Loucy (cell line): ENCODE results near the gene FLOT1.

ENCODE experiments used
- CTCF ChIP-seq: fragments of 200-600 bp; sonication (generic); conservative IDR thresholded peaks from 2 replicates; pipeline ENCODE4 v1.5.1; 2014; ENCODE audit warnings: mild to moderate bottlenecking, antibody characterized with exemption, low read length
- EZH2phosphoT487 ChIP-seq: fragments of 200-600 bp; IDR thresholded peaks from 2 replicates; pipeline ENCODE4 v1.6.1; 2018; ENCODE audit warnings: antibody characterized with exemption, mild to moderate bottlenecking, moderate library complexity, borderline replicate concordance

GRCh38 chr6:30781743-30782424 is 39.4 kb upstream of the FLOT1 start:
- TF ChIP-seq CTCF (no peak), EZH2phosphoT487 (no peak)
